HCT116 (cell line): ENCODE results near the gene CELF2. TPM values are rescaled to one million over a fixed set of nuclear protein-coding genes. Genes with fewer than 3 reads are reported as not detected.

Source experiments
- ATAC-seq: fragments of 200-7000 bp; cut with Tn5 transposase; 2 replicates; pipeline ENCODE4 v1.9.1; 2020; ENCODE audit warnings: mild to moderate bottlenecking, moderate library complexity
- BruUV-seq: library from RNA; stranded (reverse); fragments of 400-500 nt; replicated peaks from 2 replicates; lab custom pipeline; 2021; lab: Mats Ljungman, UMichigan
- CTCF ChIA-PET: fragments of 300-600 bp; sonication (Branson Sonifier 250); formaldehyde crosslinking; loops from one replicate; lab custom pipeline; 2021; ENCODE audit warnings: antibody characterized with exemption; lab: Charles Lee
- POLR2A ChIA-PET: fragments of 300-600, 350-600 bp; sonication (Branson Sonifier 250); formaldehyde crosslinking; loops from one replicate; lab custom pipeline; 2021; ENCODE audit warnings: antibody characterized with exemption; lab: Charles Lee
- RAD21 ChIA-PET, 2 experiments: fragments of 300-600 bp; sonication (Branson Sonifier 250); formaldehyde crosslinking; loops; one replicate each; lab custom pipeline; 2023; ENCODE audit warnings: low total read pairs in 2 of 2; ENCODE audit not compliant: uncharacterized antibody in 2 of 2, unreplicated experiment in 2 of 2, low non-redundant PET in 1 of 2; lab: Charles Lee
- DNase-seq: peaks from one replicate; pipeline ENCODE4 v3.0.0-alpha.2; 2010; ENCODE audit warnings: low read depth, low spot score
- H2AFZ ChIP-seq: fragments of 200-600 bp; shearing (Covaris generic), sonication (generic); 2 replicates; pipeline ENCODE4 v1.6.1; 2017; ENCODE audit warnings: low read depth, mixed run types, mixed read lengths, antibody characterized with exemption, low read length; ENCODE audit not compliant: poor library complexity, severe bottlenecking
- H3K27ac ChIP-seq: 2 replicates; pipeline ENCODE4 v1.5.1; 2012; ENCODE audit warnings: low read depth, low read length
- H3K27me3 ChIP-seq: fragments of 200-600 bp; sonication (generic); 2 replicates; pipeline ENCODE4 v1.6.1; 2016; ENCODE audit warnings: mixed run types, low read length, mixed read lengths; ENCODE audit not compliant: insufficient read depth
- H3K36me3 ChIP-seq, 2 experiments: fragments of 200-500 bp in 1 of 2; fragments of 200-600 bp in 1 of 2; sonication (Bioruptor generic) in 1 of 2; sonication (generic) in 1 of 2; 2 replicates each; pipeline versions ENCODE4 v1.5.1 to v1.6.1; 2014 to 2016; ENCODE audit warnings: low read length in 2 of 2, inconsistent platforms in 1 of 2, mixed read lengths in 1 of 2, mixed run types in 1 of 2; ENCODE audit not compliant: insufficient read depth in 2 of 2, control insufficient read depth in 1 of 2
- H3K4me1 ChIP-seq, 2 experiments: fragments of 200-600 bp in 1 of 2; sonication (generic) in 1 of 2; 2 replicates each; pipeline versions ENCODE4 v1.5.1 to v1.6.1; 2012 to 2017; ENCODE audit warnings: low read length in 2 of 2, inconsistent platforms in 1 of 2, mild to moderate bottlenecking in 1 of 2, mixed read lengths in 1 of 2, mixed run types in 1 of 2, moderate library complexity in 1 of 2; ENCODE audit not compliant: insufficient read depth in 2 of 2, control insufficient read depth in 1 of 2
- H3K4me2 ChIP-seq: fragments of 200-600 bp; sonication (generic); 2 replicates; pipeline ENCODE4 v1.6.1; 2017; ENCODE audit warnings: mixed run types, low read length, mixed read lengths
- H3K4me3 ChIP-seq, 2 experiments: fragments of 200-600 bp in 1 of 2; sonication (generic) in 1 of 2; replicated peaks in 1 of 2; 2 replicates each; pipeline ENCODE4 v1.5.1; 2011 to 2016; ENCODE audit warnings: low read length in 2 of 2, control low read depth in 1 of 2, low read depth in 1 of 2, mild to moderate bottlenecking in 1 of 2, mixed read lengths in 1 of 2, mixed run types in 1 of 2
- H3K79me2 ChIP-seq: fragments of 200-600 bp; sonication (generic); 2 replicates; pipeline ENCODE4 v1.6.1; 2017; ENCODE audit warnings: mild to moderate bottlenecking, mixed run types, low read length, moderate library complexity, mixed read lengths; ENCODE audit not compliant: insufficient read depth
- H3K9ac ChIP-seq: fragments of 200-600 bp; sonication (generic); 2 replicates; pipeline ENCODE4 v1.6.1; 2016; ENCODE audit warnings: low read length, mixed read lengths
- H3K9me2 ChIP-seq: fragments of 200-600 bp; sonication (generic), shearing (Covaris generic); 2 replicates; pipeline ENCODE4 v1.6.1; 2017; ENCODE audit warnings: mixed run types, mild to moderate bottlenecking, moderate library complexity; ENCODE audit not compliant: insufficient read depth
- H3K9me3 ChIP-seq, 2 experiments: fragments of 200-500 bp in 1 of 2; fragments of 200-600 bp in 1 of 2; sonication (Bioruptor generic) in 1 of 2; sonication (generic) in 1 of 2; 2 replicates each; pipeline ENCODE4 v1.6.1; 2014 to 2017; ENCODE audit warnings: low read length in 2 of 2, mixed read lengths in 2 of 2, inconsistent platforms in 1 of 2, low read depth in 1 of 2, mild to moderate bottlenecking in 1 of 2, mixed run types in 1 of 2, moderate library complexity in 1 of 2; ENCODE audit not compliant: control insufficient read depth in 1 of 2, insufficient read depth in 1 of 2
- H4K20me1 ChIP-seq: fragments of 200-600 bp; sonication (generic), shearing (Covaris generic); 2 replicates; pipeline ENCODE4 v1.6.1; 2017; ENCODE audit warnings: mixed run types, mild to moderate bottlenecking, moderate library complexity; ENCODE audit not compliant: insufficient read depth
- CBX3 ChIP-seq: IDR thresholded peaks from 2 replicates; pipeline ENCODE4 v1.6.1; 2012; ENCODE audit warnings: low read depth
- CEBPB ChIP-seq: IDR thresholded peaks from 2 replicates; pipeline ENCODE4 v1.6.1; 2012; ENCODE audit warnings: low read depth
- CTCF ChIP-seq, 3 experiments: fragments of 200-600 bp in 1 of 3; sonication (generic) in 1 of 3; IDR thresholded peaks in 2 of 3; conservative IDR thresholded peaks in 1 of 3; 2 replicates each; pipeline ENCODE4 v1.5.1; 2012 to 2017; ENCODE audit warnings: low read depth in 2 of 3, low read length in 2 of 3, antibody characterized with exemption in 1 of 3, borderline replicate concordance in 1 of 3, control low read depth in 1 of 3, mild to moderate bottlenecking in 1 of 3, mixed read lengths in 1 of 3, mixed run types in 1 of 3, moderate library complexity in 1 of 3; ENCODE audit not compliant: insufficient read depth in 1 of 3
- ELF1 ChIP-seq: IDR thresholded peaks from 2 replicates; pipeline ENCODE4 v1.6.1; 2012; ENCODE audit warnings: low read depth, borderline replicate concordance
- EZH2 ChIP-seq: fragments of 200-600 bp; sonication (generic); IDR thresholded peaks from 2 replicates; pipeline ENCODE4 v1.6.1; 2017; ENCODE audit warnings: antibody characterized with exemption, mixed run types
- EZH2phosphoT487 ChIP-seq: fragments of 200-600 bp; IDR thresholded peaks from 2 replicates; pipeline ENCODE4 v1.6.1; 2018; ENCODE audit warnings: antibody characterized with exemption, borderline replicate concordance
- JUND ChIP-seq: IDR thresholded peaks from 2 replicates; pipeline ENCODE4 v1.6.1; 2012
- POLR2AphosphoS5 ChIP-seq: IDR thresholded peaks from 2 replicates; pipeline ENCODE4 v1.6.1; 2011; ENCODE audit warnings: mild to moderate bottlenecking, low read depth, low read length, moderate library complexity
- RAD21 ChIP-seq: IDR thresholded peaks from 2 replicates; pipeline ENCODE4 v1.6.1; 2012; ENCODE audit warnings: low read depth, mild to moderate bottlenecking
- REST ChIP-seq: IDR thresholded peaks from 2 replicates; pipeline ENCODE4 v1.6.1; 2012; ENCODE audit warnings: low read depth
- SIN3A ChIP-seq: IDR thresholded peaks from 2 replicates; pipeline ENCODE4 v1.6.1; 2012; ENCODE audit warnings: low read depth
- TCF7L2 ChIP-seq: IDR thresholded peaks from 2 replicates; pipeline ENCODE4 v1.7.0; 2011; ENCODE audit warnings: borderline replicate concordance, inconsistent platforms; ENCODE audit not compliant: insufficient read depth, insufficient read length; ENCODE audit errors: extremely low read depth
- YY1 ChIP-seq: IDR thresholded peaks from 2 replicates; pipeline ENCODE4 v1.6.1; 2011; ENCODE audit warnings: low read length, low read depth, moderate library complexity, mild to moderate bottlenecking; ENCODE audit not compliant: insufficient replicate concordance; ENCODE audit errors: extremely low read depth
- ZFX ChIP-seq: fragments of 450-650 bp; IDR thresholded peaks from 2 replicates; pipeline ENCODE4 v1.6.1; 2017
- intact Hi-C: fragments of 100-400 bp; cut with micrococcal nuclease; formaldehyde crosslinking; loops from 2 replicates; pipeline ENCODE4 v1.10.0; 2022
- total RNA-seq: library from RNA; stranded (reverse); gene quantifications from one replicate; pipeline ENCODE4 v1.2.1, GENCODE V29; 2021; ENCODE audit not compliant: unreplicated experiment
- TF ChIP-seq, protein P1 (sequence below): IDR thresholded peaks from 2 replicates; pipeline ENCODE4 v1.6.1; 2012

The CELF2 gene
- total RNA-seq, 1 experiment from 2014 or later: 0.66 TPM

DNA sequence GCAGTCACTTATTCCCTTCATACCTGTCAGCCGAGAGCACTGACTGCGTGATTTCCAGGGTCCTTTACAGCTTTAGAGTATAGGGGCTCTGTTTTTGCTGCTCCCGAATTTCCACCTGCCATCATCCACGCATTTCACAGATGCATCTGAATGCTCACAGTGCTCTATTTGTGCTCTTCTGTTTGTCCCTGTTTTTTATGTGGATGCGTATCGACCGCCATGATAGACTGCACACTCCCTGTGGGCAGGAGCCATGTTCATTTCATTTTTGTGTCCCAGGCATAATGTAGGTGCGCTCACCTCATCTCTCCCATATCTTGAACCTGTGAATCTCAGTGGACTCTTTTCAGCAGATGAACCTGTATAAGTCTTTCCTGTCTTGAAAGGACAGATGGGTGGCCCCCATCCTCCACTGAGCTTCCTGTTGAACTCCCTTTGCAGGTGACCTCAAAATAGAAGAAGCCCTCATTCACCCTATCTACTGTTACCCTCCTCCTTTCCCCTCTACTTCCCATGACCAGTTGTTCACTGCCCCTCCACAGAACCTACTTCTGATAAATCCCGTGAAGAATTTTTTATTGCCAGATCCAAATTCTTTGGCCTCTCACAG is 228.4 kb downstream of the CELF2 start:
- Histone ChIP-seq H3K4me3 (no peak overlapping the region), H3K4me1 (no peaks in the 10 kb centered on the region), H3K27me3 (0 out of 2 replicates have a peak, but pooled peaks cover 7% of the 10 kb centered on the region), H4K20me1 (no peaks in the 10 kb centered on the region), H3K27ac (no peak overlapping the region), H3K36me3 (no peaks in the 10 kb centered on the region), H3K9me3 (no peaks in the 10 kb centered on the region), H3K9ac (no peak overlapping the region), H3K4me2 (no peak overlapping the region), H3K9me2 (no peaks in the 10 kb centered on the region), H2AFZ (no peak overlapping the region), H3K79me2 (no peaks in the 10 kb centered on the region)
- ChIA-PET POLR2A (no interaction called here), RAD21 (no interaction called here), CTCF (no interaction called here)
- no TSS peak for BruUV-seq
- TF ChIP-seq CBX3 (no peak), POLR2AphosphoS5 (no peak), EZH2 (no peak), TCF7L2 (no peak), CTCF (IDR thresholded peaks at IDR 0.05 in 2 of 3, conservative IDR thresholded peaks at IDR 0.05 in 1 of 3; ENCODE audit: borderline replicate concordance in 1 of 3, insufficient read depth in 1 of 3, low read depth in 2 of 3, low read length in 2 of 3) (no peak), YY1 (no peak), REST (no peak), RAD21 (no peak), SIN3A (no peak), ZFX (no peak), JUND (no peak), EZH2phosphoT487 (no peak), CEBPB (no peak), ELF1 (no peak)
- TF ChIP-seq, protein P1, sequence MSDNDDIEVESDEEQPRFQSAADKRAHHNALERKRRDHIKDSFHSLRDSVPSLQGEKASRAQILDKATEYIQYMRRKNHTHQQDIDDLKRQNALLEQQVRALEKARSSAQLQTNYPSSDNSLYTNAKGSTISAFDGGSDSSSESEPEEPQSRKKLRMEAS: no peak
- no peak for DNase-seq
- no peak for ATAC-seq
- intact Hi-C loops: no loop called here
